ENCODE results near the gene GSTM4. TPM values are rescaled to one million over a fixed set of nuclear protein-coding genes. Genes with fewer than 3 reads are reported as not detected.
A peak's percentile ranks its signal among the peaks of the same experiment; 100 is the strongest.

GSTM4 gene
- total and polyA plus RNA-seq, 9 of the 15 experiments (the other 6 are each of a cell fraction or from before 2014, with no cell fraction given): 18.8 to 53.4 (median 38.8) TPM

- Histone ChIP-seq H2AFZ (ENCODE audit: low read depth, low read length) (no peak overlapping the region), H3K4me1 (replicated peaks in 1 of 2; ENCODE audit: control insufficient read depth in 2 of 2, insufficient read depth in 2 of 2, low read length in 2 of 2) (peaks cover 7 to 30% of the 10 kb centered on the region in 2 experiments), H3K4me2 (ENCODE audit: insufficient read depth, low read length) (no peak overlapping the region), H3K9me1 (ENCODE audit: control insufficient read depth, insufficient read depth, low read length) (peaks cover 5% of the 10 kb centered on the region), H3K9me3 (replicated peaks; ENCODE audit: control insufficient read depth, insufficient read depth, low read depth, low read length) (no peaks in the 10 kb centered on the region), H3K9ac (ENCODE audit: insufficient read depth in 1 of 2, low read depth in 2 of 2, low read length in 2 of 2) (no peak overlapping the region), H3K27me3 (ENCODE audit: control insufficient read depth in 2 of 2, insufficient read depth in 2 of 2, low read length in 2 of 2) (no peaks in the 10 kb centered on the region; a peak in 1 of 5 replicates), H3K27ac (ENCODE audit: extremely low read depth, low read depth, low read length) (no peak overlapping the region), H3K79me2 (ENCODE audit: control insufficient read depth, insufficient read depth, low read length) (no peaks in the 10 kb centered on the region), H3K4me3 (no peak overlapping the region), H3K36me3 (ENCODE audit: control insufficient read depth, insufficient read depth, low read length) (peaks cover 28% of the 10 kb centered on the region; the same call in 2 of the 3 replicates), H4K20me1 (replicated peaks; ENCODE audit: control insufficient read depth, insufficient read depth, low read length) (0 out of 2 replicates have a peak, but pooled peaks cover 4% of the 10 kb centered on the region)
- 54% methylated on average over 6 of the region's 6 CpGs for WGBS (ENCODE audit: insufficient coverage, low coverage, missing lambda C conversion rate)
- no TSS peak for BruUV-seq (replicated peaks)
- intact Hi-C loops (cut with micrococcal nuclease): no loop called here
- no peak for DNase-seq (ENCODE audit: extremely low read depth in 1 of 4, low spot score in 3 of 4)
- FAIRE-seq: peak; percentile 75
- ChIA-PET POLR2A (interaction anchor here (1.1 to 1.2 kb wide), 2 partner anchors 21 to 85 kb away, joined by 3 to 4 read pairs; partner anchors contain the start of gene GNAI3), CTCF (ENCODE audit: low intra/inter-chr PET ratio) (no interaction called here)
- TF ChIP-seq ZNF23 (CRISPR knock-in tag; IDR thresholded peaks at IDR 0.05) (no peak), FOXM1 (IDR thresholded peaks at IDR 0.05; ENCODE audit: low read depth) (no peak), FOXM1 (CRISPR knock-in tag; IDR thresholded peaks at IDR 0.05; ENCODE audit: low read depth) (no peak), BCOR (IDR thresholded peaks at IDR 0.05) (peak; percentile 64), HMBOX1 (IDR thresholded peaks at IDR 0.05) (no peak), ZFP36 (IDR thresholded peaks at IDR 0.05; ENCODE audit: low read depth, low read length, partially characterized antibody) (peak; percentile 78), MXI1 (IDR thresholded peaks at IDR 0.05; ENCODE audit: low read depth, low read length) (no peak), ZNF507 (tag; conservative IDR thresholded peaks at IDR 0.05) (no peak), U2AF2 (optimal IDR thresholded peaks at IDR 0.05; ENCODE audit: low read depth, low read length) (no peak)
- in situ Hi-C loops (cut with MboI): no loop called here
- no peak for ATAC-seq
Measured at GRCh38 chr1:109634292-109634691, 21.6 kb upstream of the GSTM4 start.

All from K562 (cell line).